Progenitor cell of endocrine pancreas (in vitro differentiated cells): ENCODE measurements around the gene NSMCE3. TPM values are rescaled to one million over a fixed set of nuclear protein-coding genes. Genes with fewer than 3 reads are reported as not detected.
"Not testable (repeated sequence)": the region's sequence is repeated elsewhere in the genome, so short reads cannot be mapped to it uniquely, and the experiment has no call there.

ENCODE experiments used
- DNase-seq: peaks from one replicate; pipeline ENCODE4 v3.0.0; 2021; ENCODE audit warnings: low spot score; ENCODE audit not compliant: unreplicated experiment
- H3K27ac Mint-ChIP-seq: 2 replicates; pipeline ENCODE4 v1.8.0; 2021; ENCODE audit warnings: mild to moderate bottlenecking, moderate library complexity, mixed read lengths
- H3K27me3 Mint-ChIP-seq: 2 replicates; pipeline ENCODE4 v1.8.0; 2021; ENCODE audit warnings: mixed read lengths
- H3K36me3 Mint-ChIP-seq: 2 replicates; pipeline ENCODE4 v1.8.0; 2022; ENCODE audit warnings: mixed read lengths; ENCODE audit not compliant: insufficient read depth
- H3K4me1 Mint-ChIP-seq: 2 replicates; pipeline ENCODE4 v1.8.0; 2021; ENCODE audit warnings: low read depth, mixed read lengths
- H3K4me3 Mint-ChIP-seq: 2 replicates; pipeline ENCODE4 v1.8.0; 2021; ENCODE audit warnings: low read depth, mild to moderate bottlenecking, moderate library complexity, mixed read lengths
- H3K9me3 Mint-ChIP-seq: 2 replicates; pipeline ENCODE4 v1.8.0; 2021; ENCODE audit warnings: low read depth, mixed read lengths
- total RNA-seq: library from RNA; stranded (reverse); gene quantifications from 2 replicates; pipeline ENCODE4 v1.2.1, GENCODE V29; 2021
- TF ChIP-seq, protein P1 (sequence below): fragments of 200-600 bp; sonication (generic); IDR thresholded peaks from one replicate; pipeline ENCODE4 v1.5.0; 2021; ENCODE audit warnings: antibody characterized with exemption, mild to moderate bottlenecking; ENCODE audit not compliant: unreplicated experiment

NSMCE3 gene
- total RNA-seq, 1 donor from 2014 or later: 8.4 TPM

- no peak overlapping the region for H3K4me3 Mint-ChIP-seq
- no peaks in the 10 kb centered on the region for H3K4me1 Mint-ChIP-seq
- H3K27me3 Mint-ChIP-seq: no peaks in the 10 kb centered on the region
- no peak for DNase-seq
- TF ChIP-seq, protein P1, sequence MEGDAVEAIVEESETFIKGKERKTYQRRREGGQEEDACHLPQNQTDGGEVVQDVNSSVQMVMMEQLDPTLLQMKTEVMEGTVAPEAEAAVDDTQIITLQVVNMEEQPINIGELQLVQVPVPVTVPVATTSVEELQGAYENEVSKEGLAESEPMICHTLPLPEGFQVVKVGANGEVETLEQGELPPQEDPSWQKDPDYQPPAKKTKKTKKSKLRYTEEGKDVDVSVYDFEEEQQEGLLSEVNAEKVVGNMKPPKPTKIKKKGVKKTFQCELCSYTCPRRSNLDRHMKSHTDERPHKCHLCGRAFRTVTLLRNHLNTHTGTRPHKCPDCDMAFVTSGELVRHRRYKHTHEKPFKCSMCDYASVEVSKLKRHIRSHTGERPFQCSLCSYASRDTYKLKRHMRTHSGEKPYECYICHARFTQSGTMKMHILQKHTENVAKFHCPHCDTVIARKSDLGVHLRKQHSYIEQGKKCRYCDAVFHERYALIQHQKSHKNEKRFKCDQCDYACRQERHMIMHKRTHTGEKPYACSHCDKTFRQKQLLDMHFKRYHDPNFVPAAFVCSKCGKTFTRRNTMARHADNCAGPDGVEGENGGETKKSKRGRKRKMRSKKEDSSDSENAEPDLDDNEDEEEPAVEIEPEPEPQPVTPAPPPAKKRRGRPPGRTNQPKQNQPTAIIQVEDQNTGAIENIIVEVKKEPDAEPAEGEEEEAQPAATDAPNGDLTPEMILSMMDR: no peak
- peaks cover 19% of the 10 kb centered on the region for H3K9me3 Mint-ChIP-seq
- no peaks in the 10 kb centered on the region for H3K36me3 Mint-ChIP-seq
- H3K27ac Mint-ChIP-seq: no peak overlapping the region
Observed at GRCh38 chr15:29233566-29233965, 36.1 kb downstream of the NSMCE3 start.

DNA sequence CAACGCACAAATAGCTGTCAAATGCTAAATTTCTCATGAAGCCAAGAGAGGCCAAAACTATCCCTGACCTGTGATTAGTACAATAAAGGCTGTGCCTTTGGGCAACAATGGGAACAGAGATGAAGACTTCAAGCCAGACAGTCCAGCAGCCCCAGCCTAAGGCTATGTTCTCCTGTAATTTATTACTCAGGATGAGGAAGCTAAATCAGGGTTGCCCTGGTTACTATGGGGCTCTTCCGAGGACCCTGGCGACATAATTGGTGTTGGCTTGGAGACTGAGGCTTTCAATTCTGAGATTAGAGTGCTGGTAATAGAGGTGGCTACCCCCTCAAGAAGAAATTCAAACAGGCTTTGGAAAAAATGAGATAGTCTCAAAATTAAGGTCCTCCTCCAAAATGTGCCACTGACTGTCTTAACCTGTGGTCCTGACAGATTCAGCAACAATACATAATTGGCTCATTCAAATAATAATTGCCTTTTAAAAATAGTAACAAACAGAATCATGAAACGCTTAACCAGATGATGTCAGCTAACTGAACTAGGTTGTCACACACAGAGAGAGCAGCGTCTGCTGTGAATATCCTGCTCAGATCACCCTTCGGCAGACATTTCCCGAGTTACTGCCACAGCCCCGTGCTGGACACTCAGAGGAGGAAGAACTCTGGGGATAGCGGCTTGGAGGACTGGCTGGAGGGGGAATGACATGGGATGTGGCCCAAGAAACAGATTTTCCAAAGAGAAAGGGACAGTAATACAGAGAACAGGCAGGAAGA, 43.0 kb downstream of the NSMCE3 start:
- peak overlapping the region; percentile 41 for H3K27ac Mint-ChIP-seq
- no peak overlapping the region for H3K4me3 Mint-ChIP-seq
- TF ChIP-seq, protein P1: no peak

GRCh38 chr15:29225534-29226234, 43.9 kb downstream of the NSMCE3 start:
- TF ChIP-seq, protein P1: no peak

More for the DNA sequence above, 43.0 kb downstream of the NSMCE3 start:
- no peaks in the 10 kb centered on the region for H3K9me3 Mint-ChIP-seq
- H3K36me3 Mint-ChIP-seq: no peaks in the 10 kb centered on the region
- no peaks in the 10 kb centered on the region for H3K27me3 Mint-ChIP-seq
- DNase-seq: no peak
- H3K4me1 Mint-ChIP-seq: peaks cover 3% of the 10 kb centered on the region

GRCh38 chr15:29224987-29225363, 44.6 kb downstream of the NSMCE3 start:
- not testable (repeated sequence) for H3K9me3 Mint-ChIP-seq, H3K27me3 Mint-ChIP-seq, H3K4me1 Mint-ChIP-seq, H3K36me3 Mint-ChIP-seq, DNase-seq, H3K27ac Mint-ChIP-seq, H3K4me3 Mint-ChIP-seq

More at GRCh38 chr15:29225534-29226234, 43.9 kb downstream of the NSMCE3 start:
- Mint-ChIP-seq H3K36me3 (no peaks in the 10 kb centered on the region), H3K27me3 (no peaks in the 10 kb centered on the region), H3K4me1 (peaks cover 3% of the 10 kb centered on the region), H3K27ac (no peak overlapping the region), H3K4me3 (no peak overlapping the region), H3K9me3 (no peaks in the 10 kb centered on the region)
- DNase-seq: no peak

- H3K36me3 Mint-ChIP-seq, H3K9me3 Mint-ChIP-seq, H3K27ac Mint-ChIP-seq, DNase-seq, H3K27me3 Mint-ChIP-seq, H3K4me1 Mint-ChIP-seq, H3K4me3 Mint-ChIP-seq: not testable (repeated sequence)
Observed at GRCh38 chr15:29224235-29224986, 45.2 kb downstream of the NSMCE3 start.

- no peak for DNase-seq
- TF ChIP-seq, protein P1: no peak
- Mint-ChIP-seq H3K27ac (no peak overlapping the region), H3K4me3 (no peak overlapping the region), H3K36me3 (no peaks in the 10 kb centered on the region), H3K27me3 (no peaks in the 10 kb centered on the region), H3K9me3 (peaks cover 5% of the 10 kb centered on the region), H3K4me1 (peaks cover 3% of the 10 kb centered on the region)
Observed at GRCh38 chr15:29223640-29224039, 46.0 kb downstream of the NSMCE3 start.
